Measurements from ENCODE around the gene TLK2. TPM values are rescaled to one million over a fixed set of nuclear protein-coding genes. Genes with fewer than 3 reads are reported as not detected.

The TLK2 gene
- total RNA-seq, 1 experiment from 2014 or later, result 54.6 TPM

GRCh38 chr17:62625870-62626200 is 147.2 kb downstream of the TLK2 start:
- TF ChIP-seq CTCF (IDR thresholded peaks at IDR 0.05), result no peak
- TF ChIP-seq POLR2AphosphoS5 (IDR thresholded peaks at IDR 0.05; ENCODE audit: low read depth, low read length), result no peak
- TF ChIP-seq SIN3A (IDR thresholded peaks at IDR 0.05; ENCODE audit: borderline replicate concordance, insufficient read depth, low read depth, low read length), result no peak
- no peak for TF ChIP-seq REST (IDR thresholded peaks at IDR 0.05; ENCODE audit: insufficient read depth in 1 of 2, low read depth in 2 of 2, low read length in 1 of 2)
- no peak for TF ChIP-seq TCF7L2 (IDR thresholded peaks at IDR 0.05; ENCODE audit: low read depth, low read length)
- Histone ChIP-seq H3K27ac (ENCODE audit: low read length) (no peak overlapping the region), H3K9me3 (ENCODE audit: control insufficient read depth, insufficient read depth, low read depth, low read length) (no peaks in the 10 kb centered on the region), H3K36me3 (ENCODE audit: control insufficient read depth, insufficient read depth, low read length) (no peaks in the 10 kb centered on the region), H3K27me3 (ENCODE audit: control insufficient read depth, insufficient read depth, low read length) (no peaks in the 10 kb centered on the region), H3K4me1 (ENCODE audit: control insufficient read depth, insufficient read depth, low read length) (peaks cover 30% of the 10 kb centered on the region), H3K4me3 (ENCODE audit: low read depth in 2 of 2, low read length in 2 of 2) (no peak overlapping the region)
- ATAC-seq (no peak), DNase-seq (ENCODE audit: low read depth, low spot score) (no peak)
- ChIA-PET POLR2A (no interaction called here), CTCF (no interaction called here)
- in situ Hi-C loops (cut with HindIII; ENCODE audit: low pct_unique_long_range_greater_than_20kb, low sequenced_read_pairs), result no loop called here
- intact Hi-C loops (cut with micrococcal nuclease; ENCODE audit: unreplicated experiment), result no loop called here
- no TSS peak for BruUV-seq (replicated peaks)

- H3K9me3 ChIP-seq (ENCODE audit: control insufficient read depth, insufficient read depth, low read depth, low read length), result no peaks in the 10 kb centered on the region
- no peaks in the 10 kb centered on the region for H3K27me3 ChIP-seq (ENCODE audit: control insufficient read depth, insufficient read depth, low read length)
- intact Hi-C loops (cut with micrococcal nuclease; ENCODE audit: unreplicated experiment), result no loop called here
- peak overlapping the region; percentile 63 to 87 for H3K4me3 ChIP-seq (ENCODE audit: low read depth in 2 of 2, low read length in 2 of 2)
- DNase-seq (ENCODE audit: low read depth, low spot score), result no peak
- ATAC-seq, result peak; percentile 52
- H3K36me3 ChIP-seq (ENCODE audit: control insufficient read depth, insufficient read depth, low read length), result no peaks in the 10 kb centered on the region
- in situ Hi-C loops (cut with HindIII; ENCODE audit: low pct_unique_long_range_greater_than_20kb, low sequenced_read_pairs), result no loop called here
- peaks cover 32% of the 10 kb centered on the region for H3K4me1 ChIP-seq (ENCODE audit: control insufficient read depth, insufficient read depth, low read length)
- ChIA-PET CTCF (interaction anchor here (0.6 kb wide), 1 partner anchor 74 kb away, joined by 3 read pairs; no protein-coding TSS in a partner anchor), POLR2A (interaction anchor here (1.0 kb wide), 1 partner anchor 13 kb away, joined by 3 read pairs; no protein-coding TSS in a partner anchor)
- peak overlapping the region; percentile 75 for H3K27ac ChIP-seq (ENCODE audit: low read length)
- BruUV-seq (replicated peaks), result no TSS peak
- TF ChIP-seq SIN3A (IDR thresholded peaks at IDR 0.05; ENCODE audit: borderline replicate concordance, insufficient read depth, low read depth, low read length) (0 out of 2 replicates have a peak, but pooled peaks have one; percentile 41), CTCF (IDR thresholded peaks at IDR 0.05) (no peak)
These were observed 148.1 kb downstream of the TLK2 start for GRCh38 chr17:62626719-62627218.

Measured in Panc1 (cell line).